Uterus (tissue), 2 donors: ENCODE results near the gene RACGAP1.

Source experiments
- CTCF ChIP-seq, 4 experiments: fragments of 200-600 bp in 2 of 4; fragments of 450-650 bp in 2 of 4; sonication (generic) in 2 of 4; IDR thresholded peaks; one replicate each; pipeline ENCODE4 v1.5.1; 2016 to 2019; ENCODE audit warnings: antibody characterized with exemption in 4 of 4, mild to moderate bottlenecking in 2 of 4, moderate library complexity in 1 of 4
- POLR2A ChIP-seq, 2 donors: fragments of 450-650 bp; IDR thresholded peaks; one replicate each; pipeline ENCODE4 v1.6.1; 2016; ENCODE audit warnings: antibody characterized with exemption in 2 of 2, mild to moderate bottlenecking in 1 of 2, moderate library complexity in 1 of 2

GRCh38 chr12:49944718-49945117 lies 80.6 kb downstream of the RACGAP1 start:
- TF ChIP-seq POLR2A (IDR thresholded peaks at IDR 0.05) = no peak
- TF ChIP-seq CTCF (IDR thresholded peaks at IDR 0.05) = no peak
